Dedifferentiated amniotic fluid mesenchymal stem cell (primary cell): ENCODE measurements around the gene CORIN.
"Not testable (repeated sequence)": the region's sequence is repeated elsewhere in the genome, so short reads cannot be mapped to it uniquely, and the experiment has no call there.

ENCODE experiments used
- DNase-seq: peaks from one replicate; pipeline ENCODE4 v3.0.0-alpha.2; 2016; ENCODE audit errors: extremely low spot score

CORIN gene

GRCh38 chr4:47721892-47722575 is 115.8 kb downstream of the CORIN start:
- DNase-seq: no peak

GRCh38 chr4:47721485-47721884 is 116.4 kb downstream of the CORIN start:
- no peak for DNase-seq

GRCh38 chr4:47720787-47721186 is 117.1 kb downstream of the CORIN start:
- no peak for DNase-seq

- DNase-seq: no peak
These were observed 118.3 kb downstream of the CORIN start for GRCh38 chr4:47719576-47719975.

- no peak for DNase-seq
These were observed 119.2 kb downstream of the CORIN start for GRCh38 chr4:47718696-47719095.

GRCh38 chr4:47717188-47717587 is 120.7 kb downstream of the CORIN start:
- no peak for DNase-seq

GRCh38 chr4:47715716-47716416 is 122.0 kb downstream of the CORIN start:
- DNase-seq: no peak

GRCh38 chr4:47714269-47714668 is 123.6 kb downstream of the CORIN start:
- DNase-seq: no peak

- no peak for DNase-seq
These were observed 124.6 kb downstream of the CORIN start for GRCh38 chr4:47713129-47713834.

- no peak for DNase-seq
These were observed 126.2 kb downstream of the CORIN start for GRCh38 chr4:47711646-47712045.

- DNase-seq: no peak
These were observed 126.7 kb downstream of the CORIN start for GRCh38 chr4:47711183-47711582.

- not testable (repeated sequence) for DNase-seq
These were observed 131.5 kb downstream of the CORIN start for GRCh38 chr4:47706352-47706751.

GRCh38 chr4:47705326-47705981 is 132.4 kb downstream of the CORIN start:
- no peak for DNase-seq

GRCh38 chr4:47704693-47705325 is 133.1 kb downstream of the CORIN start:
- DNase-seq: no peak

- no peak for DNase-seq
These were observed 133.9 kb downstream of the CORIN start for GRCh38 chr4:47703956-47704355.

GRCh38 chr4:47703008-47703407 is 134.9 kb downstream of the CORIN start:
- DNase-seq: no peak

- DNase-seq: no peak
These were observed 136.6 kb downstream of the CORIN start for GRCh38 chr4:47701286-47701685.

GRCh38 chr4:47698837-47699236 is 139.0 kb downstream of the CORIN start:
- DNase-seq: no peak

GRCh38 chr4:47696823-47697222 is 141.0 kb downstream of the CORIN start:
- DNase-seq: no peak

GRCh38 chr4:47695260-47695659 is 142.6 kb downstream of the CORIN start:
- no peak for DNase-seq

- no peak for DNase-seq
These were observed 143.5 kb downstream of the CORIN start for GRCh38 chr4:47694322-47694721.

- no peak for DNase-seq
These were observed 145.2 kb downstream of the CORIN start for GRCh38 chr4:47692691-47693090.
